ENCODE results near the gene EFCAB14.
"Not testable (repeated sequence)": the region's sequence is repeated elsewhere in the genome, so short reads cannot be mapped to it uniquely, and the experiment has no call there.

DNA sequence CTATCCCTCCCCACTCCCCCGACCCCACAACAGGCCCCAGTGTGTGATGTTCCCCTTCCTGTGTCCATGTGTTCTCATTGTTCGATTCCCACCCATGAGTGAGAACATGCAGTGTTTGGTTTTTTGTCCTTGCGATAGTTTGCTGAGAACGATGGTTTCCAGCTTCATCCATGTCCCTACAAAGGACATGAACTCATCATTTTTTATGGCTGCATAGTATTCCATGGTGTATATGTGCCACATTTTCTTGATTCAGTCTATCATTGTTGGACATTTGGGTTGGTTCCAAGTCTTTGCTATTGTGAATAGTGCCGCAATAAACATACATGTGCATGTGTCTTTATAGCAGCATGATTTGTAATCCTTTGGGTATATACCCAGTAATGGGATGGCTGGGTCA lies 56.0 kb downstream of the EFCAB14 start:
- not testable (repeated sequence) for TF ChIP-seq CTCF (IDR thresholded peaks at IDR 0.05; ENCODE audit: insufficient read depth, low read depth, low read length); EZH2 (IDR thresholded peaks at IDR 0.05; ENCODE audit: insufficient read depth, low read length)
